A549 (cell line): ENCODE data around the gene TMEM131.

Source experiments
- CBX2 ChIP-seq: fragments of 200-600 bp; sonication (generic); IDR thresholded peaks from 2 replicates; pipeline ENCODE4 v1.6.1; 2016; ENCODE audit warnings: low read depth, mild to moderate bottlenecking, borderline replicate concordance
- CEBPB ChIP-seq, 2 experiments: fragments of >200 bp in 1 of 2; sonication (Bioruptor Twin) in 1 of 2; formaldehyde crosslinking in 1 of 2; IDR thresholded peaks; 2 replicates each; pipeline ENCODE4 v1.6.1; 2012 to 2016
- CHD4 ChIP-seq: fragments of 200-600 bp; sonication (generic); IDR thresholded peaks from 2 replicates; pipeline ENCODE4 v1.6.1; 2016; ENCODE audit warnings: antibody characterized with exemption, mild to moderate bottlenecking, borderline replicate concordance
- KDM1A ChIP-seq: fragments of 200-600 bp; sonication (generic); IDR thresholded peaks from 2 replicates; pipeline ENCODE4 v1.6.1; 2016; ENCODE audit warnings: low read depth, mild to moderate bottlenecking
- MAFK ChIP-seq: fragments of 450-650 bp; IDR thresholded peaks from 2 replicates; pipeline ENCODE4 v1.6.1; 2014; ENCODE audit not compliant: partially characterized antibody
- POLR2A ChIP-seq: IDR thresholded peaks from 2 replicates; pipeline ENCODE4 v1.6.1; 2012; ENCODE audit warnings: mild to moderate bottlenecking, low read length
- SMC3 ChIP-seq: fragments of >200 bp; sonication (Bioruptor Twin); formaldehyde crosslinking; IDR thresholded peaks from 3 replicates; pipeline ENCODE4 v1.6.1; 2018; ENCODE audit warnings: inconsistent platforms
- TF ChIP-seq, protein P1 (sequence below): fragments of >200 bp; sonication (Bioruptor Twin); formaldehyde crosslinking; IDR thresholded peaks from 3 replicates; pipeline ENCODE4 v1.6.1; 2016
- TF ChIP-seq, protein P2 (sequence below): fragments of 200-600 bp; sonication (generic); IDR thresholded peaks from 2 replicates; pipeline ENCODE4 v1.6.1; 2016; ENCODE audit warnings: antibody characterized with exemption, mild to moderate bottlenecking, moderate library complexity
- TF ChIP-seq, protein P3 (sequence below): fragments of >200 bp; sonication (Bioruptor Twin); formaldehyde crosslinking; IDR thresholded peaks from 3 replicates; pipeline ENCODE4 v1.5.1; 2016

DNA sequence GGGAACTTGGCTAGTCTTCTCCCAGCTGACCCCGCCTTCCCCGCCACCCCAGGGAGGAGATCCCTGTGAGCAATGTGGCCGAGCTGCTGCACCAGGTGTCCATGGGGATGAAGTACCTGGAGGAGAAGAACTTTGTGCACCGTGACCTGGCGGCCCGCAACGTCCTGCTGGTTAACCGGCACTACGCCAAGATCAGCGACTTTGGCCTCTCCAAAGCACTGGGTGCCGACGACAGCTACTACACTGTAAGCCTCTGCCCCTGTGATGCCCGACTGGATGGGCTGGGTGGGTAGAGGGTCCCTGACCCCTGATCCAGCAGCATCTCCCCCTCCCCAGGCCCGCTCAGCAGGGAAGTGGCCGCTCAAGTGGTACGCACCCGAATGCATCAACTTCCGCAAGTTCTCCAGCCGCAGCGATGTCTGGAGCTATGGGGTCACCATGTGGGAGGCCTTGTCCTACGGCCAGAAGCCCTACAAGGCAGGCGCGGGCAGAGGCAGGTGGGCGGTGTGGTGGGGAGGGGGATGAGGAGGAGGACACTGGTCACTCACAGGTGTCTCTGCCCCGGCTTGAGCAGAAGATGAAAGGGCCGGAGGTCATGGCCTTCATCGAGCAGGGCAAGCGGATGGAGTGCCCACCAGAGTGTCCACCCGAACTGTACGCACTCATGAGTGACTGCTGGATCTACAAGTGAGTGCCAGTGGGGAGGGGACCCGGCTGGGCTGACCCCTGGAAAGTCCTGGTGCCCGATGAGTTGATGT is 258.1 kb downstream of the TMEM131 start:
- TF ChIP-seq MAFK (no peak), POLR2A (no peak), CBX2 (no peak), SMC3 (no peak), KDM1A (no peak), CHD4 (no peak), CEBPB (IDR thresholded peaks at IDR 0.05) (no peak)
- TF ChIP-seq, protein P1, sequence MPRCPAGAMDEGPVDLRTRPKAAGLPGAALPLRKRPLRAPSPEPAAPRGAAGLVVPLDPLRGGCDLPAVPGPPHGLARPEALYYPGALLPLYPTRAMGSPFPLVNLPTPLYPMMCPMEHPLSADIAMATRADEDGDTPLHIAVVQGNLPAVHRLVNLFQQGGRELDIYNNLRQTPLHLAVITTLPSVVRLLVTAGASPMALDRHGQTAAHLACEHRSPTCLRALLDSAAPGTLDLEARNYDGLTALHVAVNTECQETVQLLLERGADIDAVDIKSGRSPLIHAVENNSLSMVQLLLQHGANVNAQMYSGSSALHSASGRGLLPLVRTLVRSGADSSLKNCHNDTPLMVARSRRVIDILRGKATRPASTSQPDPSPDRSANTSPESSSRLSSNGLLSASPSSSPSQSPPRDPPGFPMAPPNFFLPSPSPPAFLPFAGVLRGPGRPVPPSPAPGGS, result no peak
- TF ChIP-seq, protein P2, sequence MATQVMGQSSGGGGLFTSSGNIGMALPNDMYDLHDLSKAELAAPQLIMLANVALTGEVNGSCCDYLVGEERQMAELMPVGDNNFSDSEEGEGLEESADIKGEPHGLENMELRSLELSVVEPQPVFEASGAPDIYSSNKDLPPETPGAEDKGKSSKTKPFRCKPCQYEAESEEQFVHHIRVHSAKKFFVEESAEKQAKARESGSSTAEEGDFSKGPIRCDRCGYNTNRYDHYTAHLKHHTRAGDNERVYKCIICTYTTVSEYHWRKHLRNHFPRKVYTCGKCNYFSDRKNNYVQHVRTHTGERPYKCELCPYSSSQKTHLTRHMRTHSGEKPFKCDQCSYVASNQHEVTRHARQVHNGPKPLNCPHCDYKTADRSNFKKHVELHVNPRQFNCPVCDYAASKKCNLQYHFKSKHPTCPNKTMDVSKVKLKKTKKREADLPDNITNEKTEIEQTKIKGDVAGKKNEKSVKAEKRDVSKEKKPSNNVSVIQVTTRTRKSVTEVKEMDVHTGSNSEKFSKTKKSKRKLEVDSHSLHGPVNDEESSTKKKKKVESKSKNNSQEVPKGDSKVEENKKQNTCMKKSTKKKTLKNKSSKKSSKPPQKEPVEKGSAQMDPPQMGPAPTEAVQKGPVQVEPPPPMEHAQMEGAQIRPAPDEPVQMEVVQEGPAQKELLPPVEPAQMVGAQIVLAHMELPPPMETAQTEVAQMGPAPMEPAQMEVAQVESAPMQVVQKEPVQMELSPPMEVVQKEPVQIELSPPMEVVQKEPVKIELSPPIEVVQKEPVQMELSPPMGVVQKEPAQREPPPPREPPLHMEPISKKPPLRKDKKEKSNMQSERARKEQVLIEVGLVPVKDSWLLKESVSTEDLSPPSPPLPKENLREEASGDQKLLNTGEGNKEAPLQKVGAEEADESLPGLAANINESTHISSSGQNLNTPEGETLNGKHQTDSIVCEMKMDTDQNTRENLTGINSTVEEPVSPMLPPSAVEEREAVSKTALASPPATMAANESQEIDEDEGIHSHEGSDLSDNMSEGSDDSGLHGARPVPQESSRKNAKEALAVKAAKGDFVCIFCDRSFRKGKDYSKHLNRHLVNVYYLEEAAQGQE, result no peak
- TF ChIP-seq, protein P3, sequence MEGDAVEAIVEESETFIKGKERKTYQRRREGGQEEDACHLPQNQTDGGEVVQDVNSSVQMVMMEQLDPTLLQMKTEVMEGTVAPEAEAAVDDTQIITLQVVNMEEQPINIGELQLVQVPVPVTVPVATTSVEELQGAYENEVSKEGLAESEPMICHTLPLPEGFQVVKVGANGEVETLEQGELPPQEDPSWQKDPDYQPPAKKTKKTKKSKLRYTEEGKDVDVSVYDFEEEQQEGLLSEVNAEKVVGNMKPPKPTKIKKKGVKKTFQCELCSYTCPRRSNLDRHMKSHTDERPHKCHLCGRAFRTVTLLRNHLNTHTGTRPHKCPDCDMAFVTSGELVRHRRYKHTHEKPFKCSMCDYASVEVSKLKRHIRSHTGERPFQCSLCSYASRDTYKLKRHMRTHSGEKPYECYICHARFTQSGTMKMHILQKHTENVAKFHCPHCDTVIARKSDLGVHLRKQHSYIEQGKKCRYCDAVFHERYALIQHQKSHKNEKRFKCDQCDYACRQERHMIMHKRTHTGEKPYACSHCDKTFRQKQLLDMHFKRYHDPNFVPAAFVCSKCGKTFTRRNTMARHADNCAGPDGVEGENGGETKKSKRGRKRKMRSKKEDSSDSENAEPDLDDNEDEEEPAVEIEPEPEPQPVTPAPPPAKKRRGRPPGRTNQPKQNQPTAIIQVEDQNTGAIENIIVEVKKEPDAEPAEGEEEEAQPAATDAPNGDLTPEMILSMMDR, result no peak
